ENCODE results near the gene MMAB. TPM values are rescaled to one million over a fixed set of nuclear protein-coding genes. Genes with fewer than 3 reads are reported as not detected.
A peak's percentile ranks its signal among the peaks of the same experiment; 100 is the strongest.

MMAB gene
- total RNA-seq, 1 donor from 2014 or later = 55.1 TPM

DNA sequence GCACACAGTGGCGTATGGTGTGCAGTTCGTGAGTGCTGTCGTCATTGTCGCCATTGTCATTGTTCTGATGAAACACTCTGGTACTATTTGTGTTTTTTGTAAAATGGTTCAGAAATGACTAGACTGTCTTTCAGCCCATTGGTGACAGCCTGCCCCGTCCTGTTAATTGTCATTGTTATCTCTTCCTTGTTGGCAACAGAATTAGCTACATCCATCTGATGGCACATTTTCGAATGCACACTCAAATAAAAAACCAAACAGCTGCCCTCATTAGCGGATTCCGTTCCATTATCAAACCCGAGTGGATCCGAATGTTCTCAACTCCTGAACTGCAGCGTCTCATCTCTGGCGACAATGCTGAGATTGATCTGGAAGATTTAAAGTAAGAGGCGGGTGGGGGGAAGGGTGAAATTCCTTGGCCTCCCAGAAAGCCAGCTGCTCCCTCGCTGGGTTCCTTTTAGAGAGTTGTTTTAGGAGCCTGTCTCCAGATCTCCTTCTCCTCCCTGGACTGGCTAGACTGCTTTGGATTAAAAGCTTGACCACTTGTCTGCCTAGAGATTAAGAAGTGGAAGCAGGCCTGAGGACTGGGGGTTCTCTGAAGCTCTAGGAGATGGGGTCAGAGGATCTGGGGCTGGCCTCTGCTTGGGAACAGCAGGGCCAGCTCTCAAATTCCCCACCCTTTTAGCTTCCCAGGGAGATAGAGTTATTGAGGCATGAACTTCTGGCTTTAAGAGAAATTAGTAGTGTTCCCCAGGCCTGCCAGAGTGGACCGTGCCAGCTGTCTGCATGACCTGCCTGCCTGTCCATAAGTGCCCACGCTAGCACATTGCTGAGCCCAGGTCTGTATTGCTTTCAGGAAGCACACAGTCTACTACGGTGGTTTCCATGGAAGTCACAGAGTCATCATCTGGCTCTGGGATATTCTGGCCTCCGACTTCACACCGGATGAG lies 43.3 kb downstream of the MMAB start:
- DNase-seq (no peak), ATAC-seq (peak; percentile 41)
- intact Hi-C loops (cut with micrococcal nuclease) = no loop called here

DNA sequence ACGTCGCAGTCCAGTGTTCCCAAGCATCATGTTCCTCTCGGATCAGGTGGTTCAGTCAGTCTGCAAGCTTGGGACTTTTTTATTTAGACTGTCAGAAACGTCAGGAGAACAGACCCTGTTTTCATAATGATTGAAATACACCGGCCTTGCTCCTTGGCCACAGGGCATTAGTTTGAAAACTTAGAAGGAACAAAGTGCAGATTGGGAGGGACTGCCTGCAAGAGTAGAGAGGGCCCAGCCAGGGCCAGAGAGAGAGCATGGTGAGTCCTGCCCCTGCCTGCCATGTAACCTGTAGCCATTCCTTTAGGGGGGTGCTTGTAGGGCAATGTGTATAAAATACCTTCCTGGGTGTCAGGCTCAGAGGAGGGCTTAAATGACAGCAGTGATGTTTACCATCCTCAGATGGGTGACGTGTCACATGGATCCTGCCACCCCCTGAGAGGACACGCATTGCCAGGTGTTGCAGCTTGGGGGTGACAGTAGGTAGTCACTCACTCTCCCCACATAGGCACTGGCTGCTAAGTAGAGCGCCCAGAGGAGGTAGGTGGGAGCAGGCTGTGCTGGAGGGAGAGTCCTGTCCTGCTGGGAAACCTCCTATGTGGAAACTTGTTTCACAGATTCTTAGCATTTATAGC lies 45.7 kb downstream of the MMAB start:
- ATAC-seq (no peak), DNase-seq (no peak)
- intact Hi-C loops (cut with micrococcal nuclease) = no loop called here

GRCh38 chr12:109525279-109525585 lies 48.1 kb downstream of the MMAB start:
- intact Hi-C loops (cut with micrococcal nuclease) = no loop called here
- no peak for DNase-seq

GRCh38 chr12:109524466-109525278 lies 48.6 kb downstream of the MMAB start:
- intact Hi-C loops (cut with micrococcal nuclease) = no loop called here
- ATAC-seq = no peak
- DNase-seq = no peak

More at GRCh38 chr12:109525279-109525585, 48.1 kb downstream of the MMAB start:
- ATAC-seq = no peak

DNA sequence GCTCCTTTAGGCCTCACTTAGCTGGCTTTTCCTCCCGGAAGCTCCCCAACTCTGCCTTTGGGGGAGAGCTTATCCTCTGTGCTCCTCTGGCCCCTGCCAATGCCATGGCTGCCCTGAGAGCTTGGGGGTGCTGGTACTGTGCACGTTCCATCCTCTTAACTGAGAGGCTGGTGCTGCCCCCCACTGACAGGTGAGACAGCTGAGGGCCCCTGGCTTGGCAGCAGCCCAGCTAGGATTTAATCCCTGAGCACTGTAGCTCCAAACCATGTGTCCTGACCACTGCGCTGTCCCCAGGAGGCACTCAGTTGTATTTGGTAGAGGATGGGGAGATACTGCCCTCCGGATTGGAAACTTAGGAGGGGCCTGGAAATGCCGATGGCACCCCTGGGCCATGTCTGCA lies 49.8 kb downstream of the MMAB start:
- intact Hi-C loops (cut with micrococcal nuclease) = no loop called here
- no peak for ATAC-seq
- no peak for DNase-seq

DNA sequence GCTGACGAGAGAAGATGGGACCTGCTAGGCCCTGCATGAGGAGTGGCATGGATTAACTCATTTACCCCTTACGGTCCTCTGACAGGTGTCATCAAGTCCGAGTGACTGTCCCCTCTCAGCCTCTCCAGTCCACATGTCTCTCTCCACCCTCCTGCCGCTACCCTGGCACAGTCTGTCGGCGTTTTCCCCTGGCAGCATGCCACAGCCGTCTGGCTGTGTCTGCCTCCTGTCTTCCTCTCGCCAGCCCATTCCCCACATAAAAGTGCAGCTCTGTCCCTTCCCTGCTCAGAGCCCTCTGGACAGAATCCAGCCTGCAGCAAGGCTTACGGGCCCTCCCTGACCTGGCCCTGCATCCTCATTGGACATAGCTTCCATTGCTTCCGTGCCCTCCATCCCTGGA lies 50.2 kb downstream of the MMAB start:
- ATAC-seq (peak; percentile 95), DNase-seq (peak; percentile 86)
- intact Hi-C loops (cut with micrococcal nuclease) = no loop called here

DNA sequence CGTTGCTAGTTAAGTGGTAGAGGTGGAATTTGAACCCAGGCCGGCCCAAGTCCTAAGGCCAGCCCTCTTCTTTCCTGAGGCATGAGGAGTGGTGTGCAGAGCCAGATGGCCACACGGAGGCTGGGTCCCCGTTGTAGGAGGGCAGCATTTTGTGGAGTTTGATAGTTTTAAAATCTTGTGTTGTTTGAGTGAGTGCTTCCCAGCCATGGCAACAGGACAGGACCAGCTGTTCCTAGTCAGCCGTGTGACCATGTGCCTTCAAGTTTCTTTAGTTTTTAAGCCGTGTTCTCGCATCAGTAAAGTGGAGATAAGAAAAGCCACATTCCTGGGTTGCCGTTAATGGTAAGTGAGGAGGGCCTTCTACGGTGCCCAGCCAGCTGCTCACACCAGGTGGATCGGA lies 51.5 kb downstream of the MMAB start:
- DNase-seq (no peak), ATAC-seq (no peak)
- intact Hi-C loops (cut with micrococcal nuclease) = no loop called here

GRCh38 chr12:109519787-109520186 lies 53.5 kb downstream of the MMAB start:
- no peak for DNase-seq
- intact Hi-C loops (cut with micrococcal nuclease) = loop anchor here (5.0 kb wide), 1 partner anchor 258 kb away; no protein-coding TSS in a partner anchor
- ATAC-seq = no peak

- ATAC-seq (peak; percentile 57), DNase-seq (peak; percentile 71)
- intact Hi-C loops (cut with micrococcal nuclease) = loop anchor here (5.0 kb wide), 1 partner anchor 258 kb away; no protein-coding TSS in a partner anchor
These were observed 54.3 kb downstream of the MMAB start for GRCh38 chr12:109518820-109519665.

DNA sequence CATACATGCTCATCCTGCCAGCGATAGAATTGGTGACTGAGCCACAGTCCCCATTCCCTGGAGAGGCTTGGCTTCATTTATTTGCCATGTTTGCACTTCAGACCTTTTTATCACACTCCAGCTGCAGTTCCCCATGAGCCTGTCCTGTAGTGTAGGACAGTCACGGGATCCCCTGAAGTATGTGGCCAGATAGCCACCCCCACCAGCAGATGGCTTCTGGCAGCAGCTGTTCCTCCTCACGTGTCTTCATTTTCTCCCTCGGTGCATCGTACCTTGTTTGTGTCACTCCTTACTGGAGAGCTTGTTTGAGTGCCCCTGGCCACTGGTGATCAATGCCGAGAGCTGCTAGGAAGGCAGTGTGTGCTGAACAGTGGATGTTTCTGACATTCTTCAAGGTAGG lies 55.7 kb downstream of the MMAB start:
- intact Hi-C loops (cut with micrococcal nuclease) = loop anchor here (5.0 kb wide), 1 partner anchor 260 kb away; no protein-coding TSS in a partner anchor
- ATAC-seq = peak; percentile 74

GRCh38 chr12:109513977-109514376 lies 59.3 kb downstream of the MMAB start:
- intact Hi-C loops (cut with micrococcal nuclease) = no loop called here
- ATAC-seq (no peak), DNase-seq (no peak)

More for the DNA sequence above, 55.7 kb downstream of the MMAB start:
- DNase-seq = no peak

- intact Hi-C loops (cut with micrococcal nuclease) = no loop called here
- ATAC-seq = no peak
- DNase-seq = no peak
These were observed 60.3 kb downstream of the MMAB start for GRCh38 chr12:109513051-109513450.

- no peak for DNase-seq
- no peak for ATAC-seq
- intact Hi-C loops (cut with micrococcal nuclease) = no loop called here
These were observed 60.7 kb downstream of the MMAB start for GRCh38 chr12:109512608-109513007.

DNA sequence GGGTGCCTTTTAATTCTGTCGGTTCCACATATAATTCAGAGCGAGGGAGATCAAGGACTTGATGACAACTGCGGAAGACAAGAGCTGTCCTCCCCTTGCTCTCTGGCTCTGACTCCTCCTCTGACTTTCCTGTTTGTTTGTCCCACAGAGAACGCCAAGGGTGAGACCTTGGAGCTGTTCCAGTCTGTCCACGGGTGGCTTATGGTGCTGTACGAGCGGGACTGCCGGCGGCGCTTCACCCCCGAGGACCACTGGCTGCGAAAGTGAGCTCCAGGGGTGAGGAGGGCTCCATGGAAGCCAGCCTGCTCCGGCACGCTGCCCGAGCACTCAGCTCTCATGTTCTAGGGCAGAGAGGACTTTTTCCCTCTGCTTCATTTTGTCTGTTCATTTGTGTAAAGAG lies 63.1 kb downstream of the MMAB start:
- intact Hi-C loops (cut with micrococcal nuclease) = no loop called here
- ATAC-seq = peak; percentile 79
- DNase-seq = peak; percentile 50

DNA sequence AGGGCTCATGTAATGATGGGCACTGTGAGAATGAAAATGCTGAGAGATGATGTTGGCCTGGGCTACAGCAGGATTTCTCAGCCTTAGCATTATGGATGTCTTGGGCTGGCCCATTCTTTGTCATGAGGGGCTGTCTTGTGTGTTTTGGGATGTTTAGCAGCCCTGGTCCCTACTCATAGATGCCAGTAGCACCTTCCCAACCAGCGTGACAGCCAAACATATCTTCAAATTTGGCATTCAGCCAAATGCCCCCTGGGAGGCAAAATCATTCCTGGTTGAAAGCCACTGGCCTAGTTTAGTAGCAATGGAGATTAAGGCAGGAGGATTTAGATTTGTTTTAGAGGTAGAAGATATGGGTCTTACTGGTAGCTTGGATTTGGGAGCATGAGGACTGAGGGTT lies 69.2 kb downstream of the MMAB start:
- ATAC-seq (no peak), DNase-seq (no peak)
- intact Hi-C loops (cut with micrococcal nuclease) = no loop called here
